ENCODE results near the gene CARM1.

CARM1 gene

DNA sequence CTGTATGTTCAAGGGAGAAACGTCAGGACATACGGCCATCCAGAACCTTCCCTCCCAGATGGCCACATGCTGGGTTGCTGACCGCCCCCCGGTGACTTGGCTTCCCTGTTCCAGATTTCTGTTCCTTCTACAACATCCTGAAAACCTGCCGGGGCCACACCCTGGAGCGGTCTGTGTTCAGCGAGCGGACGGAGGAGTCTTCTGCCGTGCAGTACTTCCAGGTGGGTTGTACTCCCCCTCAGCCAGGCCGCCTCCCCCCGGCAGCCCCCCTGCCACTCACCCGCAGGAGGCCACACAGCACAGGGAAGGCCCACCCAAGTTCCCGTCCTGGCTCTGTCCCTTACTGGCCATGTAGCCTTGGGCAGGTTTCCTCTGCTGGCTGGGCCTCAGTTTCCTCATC is 36.6 kb downstream of the CARM1 start:
- no peak for DNase-seq (ENCODE audit: low spot score)

DNA sequence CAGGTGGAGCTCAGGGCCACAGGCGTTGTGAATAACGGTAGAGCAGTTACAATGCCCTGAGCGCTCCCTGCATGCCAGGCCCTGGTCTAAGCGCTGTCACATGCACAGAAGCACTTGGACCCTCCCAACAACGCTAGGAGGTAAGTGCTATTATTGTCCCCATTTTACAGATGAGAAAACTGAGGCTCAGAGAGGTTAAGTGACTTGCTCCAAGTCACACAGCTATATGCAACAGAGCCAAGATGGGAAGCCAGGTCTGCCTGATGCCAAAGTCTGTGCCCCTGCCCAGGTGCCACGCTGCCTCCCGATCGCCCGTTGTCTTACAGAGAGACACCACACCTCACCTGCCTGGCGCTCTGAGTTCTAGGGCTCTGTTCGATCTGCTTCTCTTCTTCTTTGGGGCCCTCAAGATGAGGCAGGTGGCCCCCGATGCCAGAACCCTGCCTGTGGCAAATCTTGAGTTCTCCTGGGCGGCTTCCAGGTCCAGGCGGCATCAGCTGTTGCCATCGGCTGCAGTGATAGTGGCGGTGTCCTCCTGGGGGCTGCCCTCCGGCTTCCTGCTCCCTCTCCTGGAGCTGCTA is 37.1 kb downstream of the CARM1 start:
- DNase-seq (ENCODE audit: low spot score), result no peak

DNA sequence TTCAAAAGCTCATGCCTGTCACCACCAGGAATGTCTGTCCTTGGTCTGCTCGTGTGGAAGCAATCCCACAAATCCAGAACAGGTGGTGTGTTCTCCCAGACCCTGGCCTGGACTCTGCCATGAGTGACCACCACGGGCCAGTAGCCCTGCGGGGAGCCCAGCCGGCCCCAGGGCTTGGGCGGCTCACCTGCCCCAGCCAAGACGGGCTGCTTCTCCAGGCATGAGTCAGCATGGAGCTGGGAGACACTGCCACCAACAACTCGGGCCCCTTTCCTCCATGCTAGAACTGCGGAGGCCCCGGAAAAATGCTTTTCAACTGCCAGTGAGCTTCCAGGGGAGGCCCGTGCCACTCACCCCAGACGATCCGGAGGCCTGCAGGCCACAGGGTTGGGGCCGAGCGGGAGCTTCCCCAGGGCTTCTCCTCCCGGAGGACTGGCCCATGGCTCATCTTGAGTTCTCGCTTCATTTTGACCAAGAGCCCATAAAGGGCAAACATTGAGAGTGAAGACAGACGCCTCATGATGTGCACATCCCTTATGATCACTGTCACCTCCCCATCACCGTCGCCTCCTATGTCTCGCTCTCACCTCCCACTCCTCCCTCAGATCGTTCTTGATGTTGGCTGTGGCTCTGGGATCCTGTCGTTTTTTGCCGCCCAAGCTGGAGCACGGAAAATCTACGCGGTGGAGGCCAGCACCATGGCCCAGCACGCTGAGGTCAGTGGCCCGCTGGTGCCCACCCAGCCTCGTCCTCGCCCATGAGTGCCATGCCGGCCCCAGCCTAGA is 40.4 kb downstream of the CARM1 start:
- DNase-seq (ENCODE audit: low spot score), result no peak

DNA sequence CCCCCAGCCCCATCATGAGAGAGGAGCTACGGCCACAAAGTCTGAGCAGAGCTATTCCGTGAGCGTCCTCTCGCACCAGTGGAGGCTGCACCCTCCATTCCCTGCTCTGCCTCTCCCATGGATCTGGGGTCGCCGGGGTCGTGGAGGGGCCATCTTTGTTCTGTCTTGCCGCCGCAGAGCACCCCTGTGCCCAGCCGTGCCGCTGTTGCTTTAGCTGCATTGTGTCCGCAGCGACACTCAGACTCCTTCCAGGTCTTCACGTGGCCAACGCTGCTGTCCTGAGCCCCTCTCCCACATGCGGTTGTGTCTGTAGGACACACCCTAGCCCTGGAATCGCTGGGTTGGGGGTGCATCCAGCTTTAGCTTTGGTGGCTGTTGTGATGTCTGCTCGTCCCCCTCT is 41.3 kb downstream of the CARM1 start:
- no peak for DNase-seq (ENCODE audit: low spot score)

DNA sequence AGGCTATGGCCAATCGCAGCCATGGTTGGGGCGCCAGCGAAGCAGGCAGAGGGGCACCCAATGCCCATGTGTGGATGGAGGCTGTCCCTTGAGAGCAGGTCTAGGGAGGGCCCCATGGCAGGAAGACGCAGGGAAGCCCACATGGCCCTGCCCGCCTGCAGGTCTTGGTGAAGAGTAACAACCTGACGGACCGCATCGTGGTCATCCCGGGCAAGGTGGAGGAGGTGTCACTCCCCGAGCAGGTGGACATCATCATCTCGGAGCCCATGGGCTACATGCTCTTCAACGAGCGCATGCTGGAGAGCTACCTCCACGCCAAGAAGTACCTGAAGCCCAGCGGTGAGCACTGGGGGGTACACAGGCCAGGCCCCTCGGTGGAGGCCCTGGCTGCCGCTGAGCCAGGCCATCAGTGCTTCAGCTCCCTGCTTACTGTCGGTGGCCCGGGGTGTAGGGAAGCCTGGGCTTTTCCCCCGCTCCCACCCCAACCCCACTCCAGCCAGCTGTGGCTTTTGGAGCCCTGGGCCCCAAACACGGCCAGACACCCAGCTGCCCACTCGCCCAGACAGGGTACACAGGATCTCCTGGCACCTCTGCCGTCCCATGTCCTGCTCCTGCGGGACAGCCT is 42.5 kb downstream of the CARM1 start:
- no peak for DNase-seq (ENCODE audit: low spot score)

GRCh38 chr19:10915130-10916091 is 44.1 kb downstream of the CARM1 start:
- peak; percentile 42 for DNase-seq (ENCODE audit: low spot score)

DNA sequence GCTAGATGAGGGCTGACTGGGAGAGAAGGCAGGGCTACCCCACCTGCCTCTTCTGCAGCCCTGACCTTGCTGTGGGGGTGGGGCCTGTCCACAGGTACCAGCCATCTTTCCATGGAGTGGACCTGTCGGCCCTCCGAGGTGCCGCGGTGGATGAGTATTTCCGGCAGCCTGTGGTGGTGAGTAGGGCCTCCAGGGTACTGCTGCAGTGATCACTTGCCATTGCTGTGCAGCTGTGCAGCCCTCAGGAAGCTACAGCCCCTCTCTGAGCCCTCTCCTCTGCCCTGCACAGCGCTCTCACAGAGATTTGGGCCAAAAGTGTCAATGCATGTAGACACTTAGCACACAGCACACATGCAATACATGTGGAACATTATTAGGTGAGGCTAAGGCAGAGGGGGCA is 45.2 kb downstream of the CARM1 start:
- no peak for DNase-seq (ENCODE audit: low spot score)

GRCh38 chr19:10918359-10918758 is 47.0 kb downstream of the CARM1 start:
- DNase-seq (ENCODE audit: low spot score), result no peak

GRCh38 chr19:10919352-10920287 is 48.3 kb downstream of the CARM1 start:
- no peak for DNase-seq (ENCODE audit: low spot score)

DNA sequence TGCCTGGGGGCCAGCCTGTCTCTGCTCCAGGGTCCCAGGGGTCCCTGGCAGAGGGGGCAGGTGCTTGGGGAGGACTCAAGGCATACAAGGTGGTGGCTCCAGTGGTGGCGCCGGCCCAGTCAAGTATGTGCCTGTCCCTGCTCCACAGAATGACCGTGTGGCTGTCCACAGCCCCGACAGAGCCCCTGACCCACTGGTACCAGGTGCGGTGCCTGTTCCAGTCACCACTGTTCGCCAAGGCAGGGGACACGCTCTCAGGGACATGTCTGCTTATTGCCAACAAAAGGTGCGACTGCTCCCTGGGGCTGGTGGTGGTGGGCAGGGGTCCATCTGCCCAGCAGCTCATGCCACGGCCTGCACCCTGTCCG is 48.9 kb downstream of the CARM1 start:
- DNase-seq (ENCODE audit: low spot score), result no peak

DNA sequence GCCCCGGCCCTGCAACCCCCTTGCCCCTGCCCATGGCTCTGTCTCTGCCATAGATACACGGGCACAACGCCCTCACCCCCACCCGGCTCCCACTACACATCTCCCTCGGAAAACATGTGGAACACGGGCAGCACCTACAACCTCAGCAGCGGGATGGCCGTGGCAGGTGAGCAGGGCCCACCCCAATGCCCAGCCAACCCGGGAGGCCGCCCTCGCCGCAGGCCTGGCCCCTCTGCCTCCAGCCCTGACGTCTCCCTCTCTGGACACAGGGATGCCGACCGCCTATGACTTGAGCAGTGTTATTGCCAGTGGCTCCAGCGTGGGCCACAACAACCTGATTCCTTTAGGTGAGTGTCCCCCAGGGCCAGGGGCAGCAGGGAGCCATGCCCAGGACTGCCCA is 49.4 kb downstream of the CARM1 start:
- DNase-seq (ENCODE audit: low spot score), result no peak

- no peak for DNase-seq (ENCODE audit: low spot score)
These were observed 50.0 kb downstream of the CARM1 start for GRCh38 chr19:10921199-10921909.

GRCh38 chr19:10921910-10922637 is 50.7 kb downstream of the CARM1 start:
- no peak for DNase-seq (ENCODE audit: low spot score)

- no peak for DNase-seq (ENCODE audit: low spot score)
These were observed 51.3 kb downstream of the CARM1 start for GRCh38 chr19:10922638-10923014.

DNA sequence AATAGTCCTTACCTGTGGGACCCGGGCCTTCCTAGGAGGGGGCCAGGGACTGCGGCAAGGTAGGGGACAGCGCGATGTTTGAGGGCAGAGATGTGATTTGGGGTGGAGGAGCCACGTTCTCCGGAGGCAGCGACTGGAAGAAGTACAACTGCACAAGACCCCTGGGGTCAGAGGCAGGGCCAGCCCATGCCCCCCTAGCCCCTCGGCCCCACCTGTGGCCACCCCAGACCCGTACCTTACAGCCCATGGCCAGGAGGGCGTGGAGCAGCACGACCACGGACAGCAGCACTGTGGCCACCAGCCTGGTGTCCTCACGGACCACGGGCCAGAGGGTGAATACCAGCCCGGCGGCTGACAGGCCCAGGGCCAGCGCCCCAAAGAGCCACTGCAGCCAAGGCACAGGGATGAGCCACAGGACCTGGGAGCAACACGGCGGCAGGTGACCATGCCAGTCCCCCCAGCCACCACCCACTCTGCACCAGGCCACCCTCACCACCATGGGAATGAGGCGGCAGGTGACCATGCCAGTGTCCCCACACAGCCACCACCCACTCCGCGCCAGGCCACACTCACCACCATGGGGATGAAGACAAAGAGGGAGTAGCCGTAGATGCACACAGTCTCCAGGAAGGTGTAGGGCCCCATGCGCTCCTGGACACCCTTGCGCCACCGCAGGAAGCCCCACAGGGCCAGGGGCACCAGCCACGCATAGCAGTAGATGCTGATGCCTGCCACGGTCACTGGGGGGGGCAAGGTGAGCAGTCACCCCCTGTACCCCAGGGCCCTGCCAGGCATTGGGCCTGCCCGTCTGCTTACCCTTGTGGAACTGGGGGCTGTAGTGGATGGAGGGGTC is 52.1 kb downstream of the CARM1 start:
- DNase-seq (ENCODE audit: low spot score), result no peak

DNA sequence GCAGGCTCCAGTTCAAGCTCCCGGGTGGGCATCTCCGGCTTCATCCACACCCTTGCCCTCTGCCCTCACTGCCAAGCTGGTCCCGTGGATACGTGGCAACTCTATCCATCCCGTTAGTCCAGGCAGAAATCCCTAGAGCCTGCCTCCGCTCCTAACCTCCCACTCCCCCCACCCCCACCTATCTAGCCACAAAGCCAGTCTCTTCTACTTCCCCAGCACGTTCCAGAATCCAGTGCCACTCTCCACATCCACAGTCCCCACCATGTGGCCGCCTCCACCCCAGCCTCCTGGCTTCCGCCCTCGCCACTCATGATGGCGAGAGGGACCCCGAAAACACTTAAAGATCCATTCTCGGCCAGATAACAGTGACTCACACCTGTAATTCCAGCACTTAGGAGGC is 53.2 kb downstream of the CARM1 start:
- no peak for DNase-seq (ENCODE audit: low spot score)

DNA sequence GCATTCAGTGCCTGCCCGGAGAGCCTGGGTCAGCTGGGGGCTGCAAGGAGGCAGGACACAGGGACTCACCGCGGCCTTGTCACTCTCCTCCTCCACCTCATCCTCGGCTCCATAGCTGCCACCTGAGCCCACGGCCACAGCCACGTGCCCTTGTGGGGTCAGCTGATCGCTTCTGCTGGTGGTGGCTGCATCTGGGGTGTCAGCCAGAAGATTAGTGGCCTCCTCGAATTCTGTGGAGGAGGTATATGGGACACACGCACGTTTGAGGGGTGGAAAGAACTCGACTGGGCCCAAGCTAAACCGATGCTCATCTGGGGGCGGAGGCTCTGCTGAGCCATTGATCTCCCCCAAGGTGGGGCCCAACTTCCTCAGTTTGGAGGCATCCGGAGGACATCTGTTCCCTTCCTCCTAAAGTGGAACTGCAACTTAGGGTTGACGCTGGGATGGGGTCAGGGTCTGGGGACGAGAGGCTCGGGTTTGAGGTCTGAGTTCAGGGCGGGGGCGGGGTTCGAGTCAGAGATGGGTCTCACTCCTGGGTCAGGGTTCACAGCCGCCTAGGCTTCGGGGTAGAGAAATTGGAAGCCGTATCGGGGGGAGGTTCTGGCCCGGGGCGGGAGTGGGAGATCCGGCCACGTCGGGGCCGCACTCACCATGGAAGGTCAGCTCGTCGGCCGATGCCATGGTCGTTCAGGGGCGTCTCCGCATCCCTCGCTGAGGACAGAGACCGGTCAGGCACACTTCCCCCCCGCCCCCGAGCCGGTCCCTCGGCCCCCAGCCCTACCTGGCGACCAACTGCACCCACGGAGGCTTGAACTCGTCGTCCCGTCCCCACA is 56.6 kb downstream of the CARM1 start:
- peak; percentile 40 for DNase-seq (ENCODE audit: low spot score)
